Gastrocnemius medialis (tissue), 4 donors: ENCODE data around the gene DNAJC22. TPM values are rescaled to one million over a fixed set of nuclear protein-coding genes. Genes with fewer than 3 reads are reported as not detected.
"Not testable (repeated sequence)": the region's sequence is repeated elsewhere in the genome, so short reads cannot be mapped to it uniquely, and the experiment has no call there.

ENCODE experiments used
- ATAC-seq, 2 donors: fragments of 150-250 bp; one replicate each; pipeline ENCODE4 v1.9.1; 2016
- DNase-seq, 2 donors: peaks; one replicate each; pipeline ENCODE4 v3.0.0-alpha.2; 2019
- H3K27ac ChIP-seq, 4 donors: fragments of 200-600 bp; sonication (generic); 1 replicate in 1 of 4; 2 replicates in 3 of 4; pipeline ENCODE4 v1.5.1; 2016 to 2018; ENCODE audit warnings: mild to moderate bottlenecking in 2 of 4, moderate library complexity in 1 of 4
- H3K27me3 ChIP-seq, 3 donors: fragments of 200-600 bp; sonication (generic) in 2 of 3; 1 replicate in 1 of 3; 2 replicates in 2 of 3; pipeline versions ENCODE4 v1.5.1 to v1.6.0; 2016 to 2019; ENCODE audit warnings: mild to moderate bottlenecking in 1 of 3, moderate library complexity in 1 of 3
- H3K36me3 ChIP-seq, 2 donors: fragments of 200-600 bp; sonication (generic) in 1 of 2; one replicate each; pipeline ENCODE4 v1.5.1; 2017 to 2018
- H3K4me1 ChIP-seq, 2 donors: fragments of 200-600 bp; sonication (generic) in 1 of 2; one replicate each; pipeline ENCODE4 v1.5.1; 2016 to 2017; ENCODE audit warnings: mild to moderate bottlenecking in 2 of 2
- H3K4me3 ChIP-seq, 4 donors: fragments of 200-600 bp; sonication (generic) in 3 of 4; 1 replicate in 1 of 4; 2 replicates in 3 of 4; pipeline ENCODE4 v1.5.1; 2016 to 2019; ENCODE audit warnings: mild to moderate bottlenecking in 2 of 4
- H3K9me3 ChIP-seq, 3 donors: fragments of 200-600 bp; sonication (generic) in 2 of 3; 1 replicate in 1 of 3; 2 replicates in 2 of 3; pipeline ENCODE4 v1.5.1; 2016 to 2019
- POLR2A ChIP-seq, 2 donors: fragments of 450-650 bp; IDR thresholded peaks; one replicate each; pipeline ENCODE4 v1.6.1; 2017; ENCODE audit warnings: antibody characterized with exemption in 2 of 2, mild to moderate bottlenecking in 2 of 2, moderate library complexity in 2 of 2
- in situ Hi-C, 4 donors: fragments of 200-750 bp; cut with MboI; loops; one replicate each; pipeline versions ENCODE4 v1.15.0 to v1.8.0; 2017; ENCODE audit warnings: low sequenced_read_pairs in 4 of 4
- intact Hi-C: fragments of 100-400 bp; cut with DNase I; formaldehyde crosslinking; loops from one replicate; pipeline ENCODE4 v1.15.1; 2023; ENCODE audit warnings: low total_unique reads
- total RNA-seq, 4 donors: library from RNA; depleted of rRNA; stranded (reverse); fragments of >200 nt; gene quantifications; one replicate each; pipeline versions ENCODE4 v1.1.0 to v1.2.3, GENCODE V29; 2016
- TF ChIP-seq, protein P1 (sequence below), 5 experiments: fragments of 450-650 bp in 3 of 5; fragments of 200-600 bp in 2 of 5; sonication (generic) in 2 of 5; IDR thresholded peaks in 4 of 5; conservative IDR thresholded peaks in 1 of 5; 1 replicate in 4 of 5; 2 replicates in 1 of 5; pipeline ENCODE4 v1.5.1; 2016 to 2019; ENCODE audit warnings: antibody characterized with exemption in 5 of 5, mild to moderate bottlenecking in 3 of 5, moderate library complexity in 3 of 5

Gene DNAJC22
- total RNA-seq, 4 donors from 2014 or later: 0.24 TPM; not detected in 3

GRCh38 chr12:49304161-49304560 lies 42.5 kb upstream of the DNAJC22 start:
- intact Hi-C loops (no loop called here), in situ Hi-C loops (no loop called here)
- no peak for DNase-seq
- ATAC-seq: no peak
- Histone ChIP-seq H3K4me3 (no peak overlapping the region), H3K9me3 (no peaks in the 10 kb centered on the region), H3K27ac (no peak overlapping the region), H3K27me3 (peaks cover 4 to 11% (median 9%) of the 10 kb centered on the region in 3 donors), H3K36me3 (no peaks in the 10 kb centered on the region), H3K4me1 (no peaks in the 10 kb centered on the region)
- TF ChIP-seq, protein P1, sequence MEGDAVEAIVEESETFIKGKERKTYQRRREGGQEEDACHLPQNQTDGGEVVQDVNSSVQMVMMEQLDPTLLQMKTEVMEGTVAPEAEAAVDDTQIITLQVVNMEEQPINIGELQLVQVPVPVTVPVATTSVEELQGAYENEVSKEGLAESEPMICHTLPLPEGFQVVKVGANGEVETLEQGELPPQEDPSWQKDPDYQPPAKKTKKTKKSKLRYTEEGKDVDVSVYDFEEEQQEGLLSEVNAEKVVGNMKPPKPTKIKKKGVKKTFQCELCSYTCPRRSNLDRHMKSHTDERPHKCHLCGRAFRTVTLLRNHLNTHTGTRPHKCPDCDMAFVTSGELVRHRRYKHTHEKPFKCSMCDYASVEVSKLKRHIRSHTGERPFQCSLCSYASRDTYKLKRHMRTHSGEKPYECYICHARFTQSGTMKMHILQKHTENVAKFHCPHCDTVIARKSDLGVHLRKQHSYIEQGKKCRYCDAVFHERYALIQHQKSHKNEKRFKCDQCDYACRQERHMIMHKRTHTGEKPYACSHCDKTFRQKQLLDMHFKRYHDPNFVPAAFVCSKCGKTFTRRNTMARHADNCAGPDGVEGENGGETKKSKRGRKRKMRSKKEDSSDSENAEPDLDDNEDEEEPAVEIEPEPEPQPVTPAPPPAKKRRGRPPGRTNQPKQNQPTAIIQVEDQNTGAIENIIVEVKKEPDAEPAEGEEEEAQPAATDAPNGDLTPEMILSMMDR (IDR thresholded peaks at IDR 0.05 in 4 of 5, conservative IDR thresholded peaks at IDR 0.05 in 1 of 5): no peak
- TF ChIP-seq POLR2A (IDR thresholded peaks at IDR 0.05): no peak

GRCh38 chr12:49305762-49306510 lies 40.8 kb upstream of the DNAJC22 start:
- Histone ChIP-seq H3K36me3 (no peaks in the 10 kb centered on the region), H3K4me1 (no peaks in the 10 kb centered on the region), H3K9me3 (no peaks in the 10 kb centered on the region), H3K4me3 (no peak overlapping the region), H3K27me3 (peaks cover 0 to 7% (median 5%) of the 10 kb centered on the region in 3 donors), H3K27ac (no peak overlapping the region)
- no peak for ATAC-seq
- DNase-seq: no peak
- intact Hi-C loops (no loop called here), in situ Hi-C loops (no loop called here)
- no peak for TF ChIP-seq POLR2A (IDR thresholded peaks at IDR 0.05)
- TF ChIP-seq, protein P1 (IDR thresholded peaks at IDR 0.05 in 4 of 5, conservative IDR thresholded peaks at IDR 0.05 in 1 of 5): no peak

DNA sequence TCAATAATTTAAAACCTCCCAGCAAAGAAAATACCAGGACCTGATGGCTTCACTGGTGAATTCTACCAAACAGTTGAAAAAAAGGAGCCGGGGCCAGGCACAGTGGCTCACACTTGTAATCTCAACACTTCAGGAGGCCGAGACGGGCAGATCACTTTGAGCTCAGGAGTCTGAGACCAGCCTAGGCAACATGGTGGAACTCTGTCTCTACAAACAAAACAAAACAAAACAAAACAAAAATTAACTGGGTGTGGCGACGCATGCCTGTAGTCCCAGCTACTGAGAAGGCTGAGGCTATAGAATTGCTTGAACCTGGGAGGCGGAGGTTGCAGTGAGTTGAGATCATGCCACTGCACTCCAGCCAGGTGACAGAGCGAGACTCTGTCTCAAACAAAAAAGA lies 37.3 kb upstream of the DNAJC22 start:
- Histone ChIP-seq H3K27me3 (no peaks in the 10 kb centered on the region), H3K9me3 (no peaks in the 10 kb centered on the region), H3K4me1 (no peaks in the 10 kb centered on the region), H3K27ac (no peak overlapping the region), H3K4me3 (no peak overlapping the region), H3K36me3 (no peaks in the 10 kb centered on the region)
- in situ Hi-C loops (no loop called here), intact Hi-C loops (no loop called here)
- no peak for ATAC-seq
- TF ChIP-seq POLR2A (IDR thresholded peaks at IDR 0.05): no peak
- TF ChIP-seq, protein P1 (IDR thresholded peaks at IDR 0.05 in 4 of 5, conservative IDR thresholded peaks at IDR 0.05 in 1 of 5): no peak
- no peak for DNase-seq

GRCh38 chr12:49310451-49311000 lies 36.2 kb upstream of the DNAJC22 start:
- H3K27me3 ChIP-seq, H3K4me1 ChIP-seq, H3K9me3 ChIP-seq, H3K27ac ChIP-seq, ATAC-seq, DNase-seq, in situ Hi-C loops, intact Hi-C loops, H3K36me3 ChIP-seq, H3K4me3 ChIP-seq: not testable (repeated sequence)

DNA sequence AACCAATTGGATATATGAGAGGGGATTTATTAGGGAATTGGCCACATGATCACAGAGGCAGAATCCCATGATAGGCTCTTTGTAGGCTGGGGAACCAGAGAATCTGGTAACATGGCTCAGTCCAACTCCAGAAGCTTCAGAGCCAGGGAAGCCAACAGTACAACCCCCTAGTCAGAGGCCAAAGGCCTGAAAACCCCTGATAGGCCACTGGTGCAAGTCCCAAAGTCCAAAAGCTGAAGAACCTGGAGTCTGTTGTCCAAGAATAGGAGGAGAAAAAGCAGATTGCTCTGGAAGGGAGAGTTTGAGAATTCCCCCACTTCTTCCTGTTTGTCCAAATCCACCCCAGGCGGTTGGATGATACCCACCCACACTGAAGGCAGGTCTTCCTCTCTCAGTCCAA lies 31.9 kb upstream of the DNAJC22 start:
- intact Hi-C loops (no loop called here), in situ Hi-C loops (no loop called here)
- H3K36me3 ChIP-seq: no peaks in the 10 kb centered on the region
- no peak overlapping the region for H3K27ac ChIP-seq
- no peak overlapping the region for H3K4me3 ChIP-seq
- no peaks in the 10 kb centered on the region for H3K4me1 ChIP-seq
- H3K27me3 ChIP-seq: no peaks in the 10 kb centered on the region
- ATAC-seq (no peak), DNase-seq (no peak)
- no peak for TF ChIP-seq POLR2A (IDR thresholded peaks at IDR 0.05)
- TF ChIP-seq, protein P1 (IDR thresholded peaks at IDR 0.05 in 4 of 5, conservative IDR thresholded peaks at IDR 0.05 in 1 of 5): no peak
- H3K9me3 ChIP-seq: no peaks in the 10 kb centered on the region

GRCh38 chr12:49317118-49317517 lies 29.6 kb upstream of the DNAJC22 start:
- DNase-seq, ATAC-seq, H3K36me3 ChIP-seq, H3K27me3 ChIP-seq, H3K9me3 ChIP-seq, in situ Hi-C loops, intact Hi-C loops, H3K4me3 ChIP-seq, H3K4me1 ChIP-seq, H3K27ac ChIP-seq: not testable (repeated sequence)

GRCh38 chr12:49320411-49321103 lies 26.1 kb upstream of the DNAJC22 start:
- in situ Hi-C loops, ATAC-seq, intact Hi-C loops: not testable (repeated sequence)

More at GRCh38 chr12:49320411-49321103, 26.1 kb upstream of the DNAJC22 start:
- H3K4me1 ChIP-seq, H3K27ac ChIP-seq, H3K9me3 ChIP-seq, H3K4me3 ChIP-seq, DNase-seq, H3K36me3 ChIP-seq, H3K27me3 ChIP-seq: not testable (repeated sequence)
